Skeletal muscle satellite cell (primary cell): ENCODE measurements around the gene GALNT18.

Source experiments
- H3K27me3 ChIP-seq: 2 replicates; pipeline ENCODE4 v1.7.0; 2013; ENCODE audit warnings: low read length; ENCODE audit not compliant: control insufficient read depth, insufficient read depth
- H3K36me3 ChIP-seq: 2 replicates; pipeline ENCODE4 v1.7.0; 2013; ENCODE audit warnings: mild to moderate bottlenecking, control low read depth, low read length; ENCODE audit not compliant: insufficient read depth
- H3K4me1 ChIP-seq: 2 replicates; pipeline ENCODE4 v1.7.0; 2013; ENCODE audit warnings: low read length; ENCODE audit not compliant: control insufficient read depth, insufficient read depth
- H3K4me2 ChIP-seq: 2 replicates; pipeline ENCODE4 v1.7.0; 2013; ENCODE audit warnings: mild to moderate bottlenecking, low read length
- H3K4me3 ChIP-seq: 2 replicates; pipeline ENCODE4 v1.7.0; 2013; ENCODE audit warnings: low read length
- H3K9ac ChIP-seq: 2 replicates; pipeline ENCODE4 v1.7.0; 2013; ENCODE audit warnings: mild to moderate bottlenecking, low read depth, low read length, moderate library complexity
- H3K9me3 ChIP-seq: replicated peaks from 2 replicates; pipeline ENCODE4 v1.7.0; 2013; ENCODE audit warnings: mild to moderate bottlenecking, control low read depth, low read length

Gene GALNT18

DNA sequence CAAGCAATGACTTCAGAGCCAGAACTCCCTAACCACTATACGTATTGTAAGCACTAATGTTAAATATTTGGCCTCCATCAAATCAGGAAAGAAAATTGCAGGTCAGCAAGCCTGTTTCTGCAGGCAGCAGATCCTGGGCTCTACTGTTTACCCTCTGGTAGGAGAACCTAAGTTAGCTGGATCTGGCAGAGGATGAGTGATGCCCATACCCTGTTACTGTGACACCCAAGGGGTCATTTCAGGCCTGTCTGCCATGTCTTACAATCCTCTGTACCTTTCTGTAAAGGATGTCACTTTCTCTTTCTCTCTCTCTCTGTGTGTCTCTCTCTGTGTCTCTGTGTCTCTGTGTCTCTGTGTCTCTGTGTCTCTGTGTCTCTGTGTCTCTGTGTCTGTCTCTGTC lies 375.6 kb downstream of the GALNT18 start:
- H3K9me3 ChIP-seq = no peaks in the 10 kb centered on the region
- H3K36me3 ChIP-seq = no peaks in the 10 kb centered on the region
- no peak overlapping the region for H3K4me2 ChIP-seq
- H3K4me1 ChIP-seq = no peaks in the 10 kb centered on the region
- H3K9ac ChIP-seq = no peak overlapping the region
- H3K27me3 ChIP-seq = peaks cover 57% of the 10 kb centered on the region
- no peak overlapping the region for H3K4me3 ChIP-seq

DNA sequence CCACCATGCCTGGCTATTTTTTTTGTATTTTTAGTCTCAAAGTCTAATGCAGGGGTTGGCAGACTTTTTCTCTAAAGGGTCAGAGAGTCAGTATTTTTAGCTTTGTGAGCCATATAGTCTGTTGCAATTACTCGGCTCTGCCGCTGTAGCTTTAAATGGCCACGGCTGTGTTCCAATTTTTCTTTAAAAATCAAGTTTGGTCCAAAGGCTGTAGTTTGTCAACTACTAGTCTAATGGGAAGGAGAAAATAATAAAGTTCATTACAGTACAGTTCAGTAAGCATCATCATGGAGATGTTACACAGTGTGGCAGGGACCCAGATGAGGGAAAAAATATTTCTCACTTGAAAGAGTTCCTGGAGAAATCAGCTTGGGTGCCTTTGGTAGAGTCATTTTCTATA lies 376.4 kb downstream of the GALNT18 start:
- Histone ChIP-seq H3K36me3 (no peaks in the 10 kb centered on the region), H3K4me2 (no peak overlapping the region), H3K4me1 (no peaks in the 10 kb centered on the region), H3K4me3 (no peak overlapping the region), H3K9ac (no peak overlapping the region), H3K27me3 (peaks cover 51% of the 10 kb centered on the region), H3K9me3 (no peaks in the 10 kb centered on the region)

DNA sequence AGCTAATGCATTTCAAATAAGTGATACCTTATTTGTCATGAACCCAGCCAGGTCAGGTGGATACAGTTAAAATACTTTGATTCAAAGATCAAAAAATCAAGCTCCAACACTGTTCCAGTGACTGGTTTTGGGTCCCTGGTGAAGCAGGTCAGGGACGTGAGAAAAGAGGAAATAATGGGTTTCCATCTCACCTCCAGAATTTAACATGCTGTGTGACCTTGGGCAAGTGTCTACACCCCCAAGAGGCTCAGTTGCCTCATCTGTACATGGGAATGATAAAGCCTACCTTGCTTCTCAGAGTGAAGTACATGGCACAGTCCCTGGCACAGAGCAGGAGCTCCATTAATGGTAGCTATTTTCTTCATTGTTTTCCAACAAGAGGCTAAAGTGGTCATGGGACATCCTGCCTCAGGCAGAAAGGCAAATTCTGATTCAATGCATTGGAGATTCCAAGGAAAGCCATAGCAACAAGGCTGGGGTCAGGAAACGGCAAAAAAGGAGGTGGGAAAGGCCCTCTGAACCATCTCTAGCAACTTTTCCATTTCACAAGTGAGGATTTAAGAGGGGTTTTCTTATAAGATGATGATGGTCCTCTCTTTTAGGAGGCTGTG lies 377.2 kb downstream of the GALNT18 start:
- Histone ChIP-seq H3K9me3 (no peaks in the 10 kb centered on the region), H3K27me3 (peaks cover 48% of the 10 kb centered on the region), H3K36me3 (no peaks in the 10 kb centered on the region), H3K9ac (no peak overlapping the region), H3K4me2 (no peak overlapping the region), H3K4me3 (no peak overlapping the region), H3K4me1 (no peaks in the 10 kb centered on the region)

DNA sequence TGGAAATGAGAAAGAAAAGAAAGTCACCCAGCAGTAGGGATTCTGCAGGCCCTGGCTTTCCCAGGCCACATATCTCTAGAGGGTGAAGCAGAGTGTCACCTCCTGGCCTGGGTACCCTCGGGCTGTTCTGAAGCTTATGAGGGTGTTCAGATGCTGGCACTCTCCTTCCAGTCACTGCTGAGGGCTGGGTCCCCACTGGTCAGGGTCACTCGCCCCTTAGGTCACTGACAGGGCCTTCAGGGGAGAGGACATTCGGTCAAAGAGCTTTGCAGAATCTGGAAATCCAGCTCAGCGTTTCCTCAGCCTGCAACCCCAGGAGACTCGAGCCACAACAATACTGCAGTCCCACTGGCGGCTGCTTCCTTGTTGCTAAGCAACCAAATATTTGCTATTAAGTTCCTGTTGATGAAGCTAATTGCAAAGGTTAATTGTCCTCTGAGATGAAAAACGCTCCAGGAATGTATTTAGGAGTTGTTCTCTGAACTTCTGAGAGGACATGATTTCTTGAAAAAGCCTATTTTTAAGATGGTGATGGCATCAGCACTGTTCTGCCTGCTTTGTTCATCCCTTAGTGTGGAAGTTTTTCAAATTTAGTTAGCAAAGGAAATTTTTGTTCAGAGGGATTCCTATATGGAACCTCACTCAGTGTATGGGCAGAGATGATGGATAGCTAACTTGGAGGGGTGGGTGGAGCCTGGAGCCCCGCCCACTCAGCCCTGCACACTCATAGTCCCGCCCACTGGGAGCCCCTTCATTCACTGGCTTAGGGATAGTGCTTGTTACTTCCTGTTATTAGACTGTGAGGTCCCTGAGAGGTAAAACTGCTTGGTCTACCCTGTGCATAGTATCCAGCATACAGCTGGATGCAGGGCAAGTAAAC lies 378.0 kb downstream of the GALNT18 start:
- H3K4me2 ChIP-seq = no peak overlapping the region
- H3K9me3 ChIP-seq = no peaks in the 10 kb centered on the region
- no peak overlapping the region for H3K9ac ChIP-seq
- no peaks in the 10 kb centered on the region for H3K36me3 ChIP-seq
- H3K4me1 ChIP-seq = no peaks in the 10 kb centered on the region
- H3K4me3 ChIP-seq = no peak overlapping the region
- H3K27me3 ChIP-seq = peaks cover 43% of the 10 kb centered on the region

DNA sequence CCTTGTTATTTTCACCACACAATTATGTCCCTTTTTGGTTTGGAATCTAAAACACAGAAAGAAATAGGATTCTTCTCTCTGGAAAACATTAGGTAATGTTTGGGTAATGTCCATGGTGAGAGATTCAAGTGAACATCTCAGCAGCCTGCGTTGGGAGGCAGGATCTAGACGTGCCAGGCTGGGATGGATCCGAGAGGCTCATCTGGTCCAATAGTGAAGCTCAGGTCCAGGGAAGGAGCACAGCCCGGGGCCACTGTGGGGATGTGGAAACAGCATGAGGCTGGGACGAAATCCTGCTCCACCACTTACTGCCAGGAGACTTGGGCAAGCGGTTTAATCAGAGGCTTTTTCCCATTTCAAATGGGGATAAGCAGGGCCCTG lies 378.6 kb downstream of the GALNT18 start:
- Histone ChIP-seq H3K36me3 (no peaks in the 10 kb centered on the region), H3K4me2 (no peak overlapping the region), H3K4me3 (no peak overlapping the region), H3K9ac (no peak overlapping the region), H3K27me3 (peaks cover 38% of the 10 kb centered on the region), H3K9me3 (no peaks in the 10 kb centered on the region), H3K4me1 (no peaks in the 10 kb centered on the region)

DNA sequence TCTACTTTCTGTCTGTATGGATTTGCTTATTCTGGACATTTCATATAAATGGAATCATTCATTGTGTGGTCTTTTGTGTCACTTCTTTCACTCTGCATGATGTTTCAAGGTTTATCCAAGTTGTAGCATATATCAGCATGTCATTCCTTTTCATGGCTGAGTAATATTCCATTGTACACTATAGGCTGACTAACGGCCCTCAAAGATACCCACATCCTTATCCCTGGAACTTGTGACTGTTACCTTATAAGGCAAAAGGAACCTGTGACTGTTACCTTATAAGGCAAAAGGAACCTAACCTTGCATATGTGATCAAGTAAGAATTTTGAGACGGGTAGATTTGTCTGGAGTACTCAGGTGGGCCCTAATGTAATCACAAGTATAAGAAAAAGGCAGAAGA lies 380.5 kb downstream of the GALNT18 start:
- no peaks in the 10 kb centered on the region for H3K36me3 ChIP-seq
- H3K9me3 ChIP-seq = no peaks in the 10 kb centered on the region
- no peak overlapping the region for H3K4me2 ChIP-seq
- no peak overlapping the region for H3K4me3 ChIP-seq
- peaks cover 33% of the 10 kb centered on the region for H3K27me3 ChIP-seq
- no peak overlapping the region for H3K9ac ChIP-seq
- no peaks in the 10 kb centered on the region for H3K4me1 ChIP-seq

DNA sequence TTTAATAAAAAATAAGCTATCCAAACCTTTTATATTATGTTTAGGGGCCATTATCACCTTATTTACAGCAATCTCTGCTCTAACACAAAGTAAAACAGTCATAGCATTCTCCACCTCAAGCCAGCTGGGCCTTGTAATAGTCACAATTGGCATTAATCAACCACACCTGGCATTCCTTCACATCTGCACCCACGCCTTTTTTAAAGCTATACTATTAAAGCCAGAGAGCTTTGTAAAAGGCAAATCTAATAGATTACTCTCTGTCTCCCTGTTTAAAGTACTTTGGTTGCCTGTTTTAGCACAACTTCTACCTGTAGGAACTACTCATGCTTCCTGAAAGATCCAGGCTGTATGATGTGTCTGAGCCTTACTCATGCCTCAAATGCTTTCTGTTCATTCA lies 381.8 kb downstream of the GALNT18 start:
- peaks cover 33% of the 10 kb centered on the region for H3K27me3 ChIP-seq
- H3K9me3 ChIP-seq = no peaks in the 10 kb centered on the region
- H3K36me3 ChIP-seq = no peaks in the 10 kb centered on the region
- H3K4me3 ChIP-seq = no peak overlapping the region
- H3K4me2 ChIP-seq = no peak overlapping the region
- H3K4me1 ChIP-seq = no peaks in the 10 kb centered on the region
- H3K9ac ChIP-seq = no peak overlapping the region

DNA sequence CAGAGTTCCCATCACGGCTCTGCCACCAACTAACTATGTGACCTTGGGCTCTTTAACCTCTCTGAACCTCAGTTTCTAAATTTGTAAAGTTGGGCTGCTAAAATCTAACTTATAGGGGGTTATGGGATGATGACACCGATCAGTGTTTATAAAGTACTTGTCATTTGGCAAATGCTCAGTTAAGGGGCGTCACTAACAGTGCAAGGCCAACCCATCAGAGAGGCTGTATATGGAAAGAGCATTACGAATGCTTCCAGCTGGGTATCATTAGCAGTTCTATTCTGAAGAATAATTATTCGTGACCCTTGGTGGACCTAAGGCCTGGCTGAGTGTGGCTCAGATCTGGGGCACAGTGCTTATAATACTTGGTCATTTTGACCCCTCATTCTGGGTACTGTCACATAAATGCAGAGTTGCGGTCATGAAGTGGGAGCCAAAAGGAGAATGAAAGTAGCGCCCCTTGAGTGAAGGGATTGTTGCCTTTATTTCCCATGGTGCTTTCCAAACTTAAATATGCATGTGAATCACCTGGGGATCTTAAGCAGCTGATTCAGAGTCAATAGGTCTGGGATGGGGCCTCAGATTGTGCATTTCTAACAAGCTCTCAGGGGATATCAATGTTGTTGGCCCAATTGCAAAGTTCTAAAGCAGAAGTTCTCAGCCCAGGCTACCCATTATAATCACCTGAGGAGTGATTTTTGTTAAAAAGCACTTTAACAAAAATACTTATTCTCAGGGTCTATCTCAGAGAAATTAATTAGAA lies 384.6 kb downstream of the GALNT18 start:
- no peaks in the 10 kb centered on the region for H3K9me3 ChIP-seq
- no peaks in the 10 kb centered on the region for H3K36me3 ChIP-seq
- H3K4me3 ChIP-seq = no peak overlapping the region
- H3K27me3 ChIP-seq = peaks cover 26% of the 10 kb centered on the region
- no peak overlapping the region for H3K9ac ChIP-seq
- H3K4me1 ChIP-seq = no peaks in the 10 kb centered on the region
- no peak overlapping the region for H3K4me2 ChIP-seq

DNA sequence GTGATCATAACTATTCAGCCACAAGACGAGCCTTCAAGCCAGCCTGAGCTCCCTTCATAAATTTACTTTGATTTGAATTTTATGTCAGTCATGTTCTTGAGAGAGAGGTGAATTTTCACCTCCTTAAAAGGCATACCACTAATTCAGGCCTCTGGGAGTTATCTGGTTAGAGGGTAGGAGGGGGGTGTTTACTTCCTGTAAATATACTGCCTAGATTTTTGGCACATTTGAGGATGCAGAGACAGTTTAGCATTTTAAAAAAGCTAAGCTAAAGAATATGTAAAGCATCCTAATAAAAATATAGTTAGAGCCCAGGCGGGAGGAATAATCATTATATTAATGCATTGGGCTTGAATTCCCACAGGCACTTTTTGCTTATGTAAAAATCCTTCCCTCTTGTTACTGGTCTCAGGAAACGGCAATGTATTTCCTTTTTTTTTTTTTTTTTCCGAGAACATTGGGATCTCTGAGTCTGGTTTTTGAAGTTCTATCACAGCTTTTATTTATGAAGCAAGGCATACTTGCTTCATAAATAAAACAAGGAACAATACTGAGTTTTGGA lies 385.2 kb downstream of the GALNT18 start:
- no peak overlapping the region for H3K4me2 ChIP-seq
- no peak overlapping the region for H3K4me3 ChIP-seq
- H3K27me3 ChIP-seq = peaks cover 21% of the 10 kb centered on the region
- H3K4me1 ChIP-seq = no peaks in the 10 kb centered on the region
- no peaks in the 10 kb centered on the region for H3K36me3 ChIP-seq
- no peak overlapping the region for H3K9ac ChIP-seq
- H3K9me3 ChIP-seq = no peaks in the 10 kb centered on the region

DNA sequence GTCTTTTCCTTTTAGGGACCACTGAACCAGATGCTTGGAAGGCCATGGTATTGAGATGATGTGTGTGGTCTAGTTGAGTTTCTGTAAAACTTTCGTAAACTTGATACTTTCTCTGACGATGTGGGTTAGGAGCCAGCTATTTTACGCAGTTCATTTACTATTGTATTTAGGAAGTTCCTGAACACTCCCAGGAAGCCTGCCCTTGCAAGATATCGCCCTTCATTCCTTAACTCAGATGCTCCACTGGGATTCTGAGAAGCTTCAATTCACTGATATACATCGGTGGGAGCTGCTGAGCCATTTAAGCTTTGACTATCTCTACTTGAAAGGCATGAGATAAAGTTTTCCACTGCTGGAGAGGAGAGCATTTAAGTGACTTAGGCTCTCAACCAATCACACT lies 390.0 kb downstream of the GALNT18 start:
- H3K4me1 ChIP-seq = no peaks in the 10 kb centered on the region
- no peak overlapping the region for H3K4me3 ChIP-seq
- H3K4me2 ChIP-seq = no peak overlapping the region
- no peaks in the 10 kb centered on the region for H3K9me3 ChIP-seq
- H3K36me3 ChIP-seq = no peaks in the 10 kb centered on the region
- peaks cover 28% of the 10 kb centered on the region for H3K27me3 ChIP-seq
- no peak overlapping the region for H3K9ac ChIP-seq

DNA sequence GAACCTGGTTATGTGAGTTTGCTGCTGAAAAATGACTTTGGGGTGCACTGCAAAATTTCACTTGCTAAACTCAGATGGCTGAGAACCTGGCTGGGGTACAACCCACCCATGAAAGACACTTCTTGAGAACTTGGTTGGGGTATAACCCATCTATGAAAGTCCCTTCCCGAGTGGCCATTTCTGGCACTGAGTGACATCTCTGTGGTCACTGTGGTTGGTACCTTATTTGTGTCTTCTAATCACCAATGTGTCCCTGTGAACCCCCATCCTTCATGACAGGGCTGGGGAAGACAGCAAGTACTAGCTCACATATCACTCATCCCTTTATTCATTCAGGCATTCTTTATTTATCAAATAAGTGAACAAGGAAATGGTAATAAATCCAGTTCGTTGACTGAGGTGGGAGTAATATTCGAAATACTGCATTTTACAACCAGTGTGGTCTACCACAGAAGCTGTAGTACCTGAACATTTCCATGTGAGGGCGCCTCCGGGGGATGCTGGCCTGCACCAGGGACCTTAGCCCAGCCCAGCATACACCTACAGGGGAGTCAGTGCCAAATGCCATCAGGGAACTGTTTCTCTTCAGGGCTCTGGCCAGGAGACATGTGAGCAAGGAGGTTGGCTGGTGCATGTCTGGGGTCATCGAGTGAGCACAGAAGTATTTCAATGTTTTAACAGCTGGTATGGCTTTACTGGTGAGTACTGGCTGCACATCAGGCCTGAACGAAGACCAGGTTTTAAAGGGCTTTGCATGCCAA lies 390.8 kb downstream of the GALNT18 start:
- peaks cover 32% of the 10 kb centered on the region for H3K27me3 ChIP-seq
- H3K4me1 ChIP-seq = no peaks in the 10 kb centered on the region
- no peaks in the 10 kb centered on the region for H3K36me3 ChIP-seq
- H3K4me2 ChIP-seq = no peak overlapping the region
- H3K9me3 ChIP-seq = no peaks in the 10 kb centered on the region
- no peak overlapping the region for H3K9ac ChIP-seq
- H3K4me3 ChIP-seq = no peak overlapping the region
